GM10266 (cell line): ENCODE data around the gene RIPOR1.

Source experiments
- DNase-seq: peaks from one replicate; pipeline ENCODE4 v3.0.0; 2012; ENCODE audit errors: extremely low spot score
- TF ChIP-seq, protein P1 (sequence below): IDR thresholded peaks from 2 replicates; pipeline ENCODE4 v1.5.1; 2012; ENCODE audit warnings: mild to moderate bottlenecking, low read depth; ENCODE audit not compliant: control insufficient read depth, insufficient read depth; ENCODE audit errors: missing control alignments

The RIPOR1 gene

DNA sequence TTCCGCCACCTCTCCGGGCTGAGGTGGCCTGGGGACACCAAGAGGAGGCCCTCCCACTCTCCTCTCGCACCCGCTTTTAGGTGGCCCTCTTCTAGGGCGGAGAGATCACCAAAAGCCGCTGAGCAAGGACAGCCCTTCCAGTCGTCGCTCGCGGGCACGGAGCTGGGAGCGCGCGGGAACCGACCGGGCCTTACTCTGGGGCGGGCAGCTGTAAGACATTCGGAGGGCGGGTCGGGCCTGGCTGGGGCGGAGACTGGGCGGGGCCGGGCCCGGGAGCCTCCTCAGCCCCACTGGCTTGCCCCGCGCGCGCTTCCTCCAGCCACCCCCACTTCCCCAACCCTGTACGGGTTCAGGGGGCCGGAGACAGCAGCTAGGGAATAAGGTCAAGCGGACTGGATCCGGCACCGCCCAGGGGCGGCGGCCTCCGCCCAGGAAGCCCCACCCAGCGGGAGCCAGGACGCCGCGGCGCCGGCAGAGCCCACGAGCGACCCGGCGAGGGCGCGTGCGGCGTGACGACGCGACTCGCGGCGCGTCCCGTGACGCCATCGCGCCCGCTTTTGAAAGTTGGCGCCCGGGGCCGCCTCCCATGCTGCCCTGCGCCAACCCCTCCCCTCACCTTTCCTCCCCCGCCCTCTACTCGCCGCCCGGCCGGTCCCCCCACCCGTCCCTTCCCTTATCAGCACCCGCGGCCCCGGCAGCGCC is 33.3 kb downstream of the RIPOR1 start:
- TF ChIP-seq, protein P1, sequence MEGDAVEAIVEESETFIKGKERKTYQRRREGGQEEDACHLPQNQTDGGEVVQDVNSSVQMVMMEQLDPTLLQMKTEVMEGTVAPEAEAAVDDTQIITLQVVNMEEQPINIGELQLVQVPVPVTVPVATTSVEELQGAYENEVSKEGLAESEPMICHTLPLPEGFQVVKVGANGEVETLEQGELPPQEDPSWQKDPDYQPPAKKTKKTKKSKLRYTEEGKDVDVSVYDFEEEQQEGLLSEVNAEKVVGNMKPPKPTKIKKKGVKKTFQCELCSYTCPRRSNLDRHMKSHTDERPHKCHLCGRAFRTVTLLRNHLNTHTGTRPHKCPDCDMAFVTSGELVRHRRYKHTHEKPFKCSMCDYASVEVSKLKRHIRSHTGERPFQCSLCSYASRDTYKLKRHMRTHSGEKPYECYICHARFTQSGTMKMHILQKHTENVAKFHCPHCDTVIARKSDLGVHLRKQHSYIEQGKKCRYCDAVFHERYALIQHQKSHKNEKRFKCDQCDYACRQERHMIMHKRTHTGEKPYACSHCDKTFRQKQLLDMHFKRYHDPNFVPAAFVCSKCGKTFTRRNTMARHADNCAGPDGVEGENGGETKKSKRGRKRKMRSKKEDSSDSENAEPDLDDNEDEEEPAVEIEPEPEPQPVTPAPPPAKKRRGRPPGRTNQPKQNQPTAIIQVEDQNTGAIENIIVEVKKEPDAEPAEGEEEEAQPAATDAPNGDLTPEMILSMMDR, result no peak
- DNase-seq, result peak; percentile 98

DNA sequence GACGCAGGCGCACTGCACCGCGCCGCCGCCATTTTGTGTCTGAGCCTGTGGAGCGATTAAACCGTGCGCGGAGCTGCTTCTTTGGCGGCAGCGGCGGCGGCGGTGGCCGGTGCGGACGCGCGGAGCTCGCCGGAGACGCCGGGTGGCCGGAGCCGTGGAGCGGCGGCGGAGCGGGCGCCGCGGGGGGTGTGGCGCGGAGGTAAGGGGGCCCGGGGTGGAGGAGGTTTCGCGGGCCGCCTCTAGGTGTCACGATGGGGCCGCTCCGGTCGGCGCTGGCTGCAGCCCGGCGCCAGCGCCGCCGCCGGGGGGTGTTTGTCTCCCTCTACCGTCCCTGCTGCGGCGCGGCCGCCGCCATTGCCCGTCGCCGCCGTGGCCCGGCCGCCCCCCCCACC is 33.9 kb downstream of the RIPOR1 start, which contains the start of gene CTCF:
Gene CTCF (plus strand): TSS at position 1 of the 392 bp plus-strand sequence. CDS start 48,307 bp downstream, outside the sequence.
- peak; percentile 90 for DNase-seq

DNA sequence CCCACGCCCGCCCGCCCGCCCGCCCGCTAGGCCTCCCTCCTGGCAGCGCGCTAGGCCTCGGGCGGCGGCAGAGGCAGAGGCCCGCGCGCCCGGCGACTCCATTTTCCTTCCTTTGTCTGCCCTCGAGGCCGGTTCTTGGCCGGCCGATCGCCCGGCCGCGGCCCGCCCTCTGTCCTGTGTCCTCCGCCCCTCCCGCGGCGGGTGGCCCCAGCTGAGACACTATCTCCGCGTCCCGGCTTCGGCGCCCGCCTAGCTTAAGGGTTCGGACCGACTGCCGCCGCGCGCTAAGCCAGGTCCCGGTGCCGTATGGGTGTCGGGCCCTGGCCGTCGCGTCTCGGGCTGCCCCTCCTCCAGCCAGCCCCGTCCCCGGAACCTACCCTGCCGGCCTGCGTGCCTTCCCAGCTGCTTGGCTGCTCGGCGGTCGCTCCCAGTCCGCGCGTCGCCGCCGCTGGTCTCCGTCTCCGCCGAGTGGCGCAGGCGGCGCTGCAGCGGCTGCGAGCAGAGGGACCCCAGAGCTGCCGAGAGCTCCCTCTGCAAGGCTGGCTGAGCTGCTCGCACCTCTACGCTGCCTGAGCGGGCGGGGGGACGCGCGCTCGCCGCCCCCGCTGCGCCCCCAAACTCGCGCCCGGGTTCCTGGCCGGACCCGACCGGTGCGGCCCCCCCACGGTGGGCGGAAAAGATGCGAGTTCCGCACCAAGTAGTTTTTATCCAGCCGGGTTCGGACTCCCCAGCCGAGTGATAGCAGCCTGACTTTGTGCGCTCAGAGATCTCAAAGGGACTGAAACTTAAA is 34.5 kb downstream of the RIPOR1 start:
- TF ChIP-seq, protein P1, result peak; percentile 37
- peak; percentile 62 for DNase-seq

More for the DNA sequence above, 33.9 kb downstream of the RIPOR1 start, which contains the start of gene CTCF:
- TF ChIP-seq, protein P1, result peak; percentile 61

DNA sequence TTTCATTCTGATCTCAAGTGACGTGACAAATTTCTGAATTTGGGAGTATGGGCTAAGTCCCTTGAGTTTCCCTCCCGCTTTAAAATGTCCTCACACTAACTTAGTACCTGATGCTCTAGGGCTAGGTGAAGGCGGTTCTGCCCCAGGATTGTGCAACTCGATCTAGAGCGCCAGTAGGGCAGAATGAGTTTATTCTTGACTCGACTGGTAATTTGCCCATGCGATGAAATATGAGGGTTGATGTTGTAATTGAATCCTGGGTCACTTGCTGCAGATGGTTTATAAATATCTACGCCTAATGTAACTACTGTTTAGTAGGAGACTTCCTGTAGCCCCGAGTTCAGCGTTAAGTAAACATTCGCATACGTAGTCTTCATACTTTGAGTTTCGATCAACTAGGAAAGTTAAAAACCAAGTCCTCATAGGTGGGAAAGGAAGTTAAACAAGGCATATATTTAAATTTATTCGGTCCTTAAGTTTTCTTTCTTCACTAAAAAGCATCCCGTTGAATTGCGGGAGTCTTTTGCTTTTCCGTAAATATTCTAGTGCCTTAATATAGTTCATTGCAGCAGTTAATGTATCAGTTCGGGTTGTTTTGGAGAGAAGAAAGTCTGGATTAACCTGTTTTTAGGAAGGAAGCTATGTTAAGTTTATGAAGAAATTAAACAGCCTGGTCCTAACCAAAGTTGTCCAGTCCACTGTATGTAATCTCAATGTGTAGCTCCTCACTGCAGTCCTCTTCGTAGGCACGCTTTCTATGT is 35.3 kb downstream of the RIPOR1 start:
- TF ChIP-seq, protein P1, result no peak
- no peak for DNase-seq

DNA sequence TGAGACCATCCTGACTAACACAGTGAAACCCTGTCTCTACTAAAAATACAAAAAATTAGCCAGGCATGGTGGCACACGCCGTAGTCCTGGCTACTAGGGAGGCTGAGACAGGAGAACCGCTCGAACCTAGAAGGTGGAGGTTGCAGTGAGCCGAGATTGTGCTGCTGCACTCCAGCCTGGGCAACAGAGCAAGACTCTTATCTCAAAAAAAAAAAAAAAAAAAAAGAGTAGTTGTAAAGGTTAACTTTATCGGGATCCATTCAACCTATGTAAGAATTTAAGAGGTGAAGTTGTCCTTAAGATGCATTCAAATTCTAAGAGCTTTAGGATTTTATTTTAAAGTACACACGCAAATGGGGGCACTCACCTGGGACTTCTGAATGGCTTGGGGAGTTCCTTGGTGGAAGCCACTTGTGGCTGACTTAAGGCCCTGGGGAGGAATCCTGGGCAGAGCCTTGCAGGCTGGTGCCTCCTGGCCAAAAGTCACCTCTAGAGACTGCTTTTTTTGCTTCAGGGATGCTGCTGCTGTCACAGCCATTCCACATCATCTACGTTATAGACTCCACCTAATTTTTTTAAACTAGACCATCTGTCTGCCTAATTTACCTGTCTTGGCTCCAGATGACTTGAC is 37.0 kb downstream of the RIPOR1 start:
- TF ChIP-seq, protein P1, result no peak
- DNase-seq, result no peak

DNA sequence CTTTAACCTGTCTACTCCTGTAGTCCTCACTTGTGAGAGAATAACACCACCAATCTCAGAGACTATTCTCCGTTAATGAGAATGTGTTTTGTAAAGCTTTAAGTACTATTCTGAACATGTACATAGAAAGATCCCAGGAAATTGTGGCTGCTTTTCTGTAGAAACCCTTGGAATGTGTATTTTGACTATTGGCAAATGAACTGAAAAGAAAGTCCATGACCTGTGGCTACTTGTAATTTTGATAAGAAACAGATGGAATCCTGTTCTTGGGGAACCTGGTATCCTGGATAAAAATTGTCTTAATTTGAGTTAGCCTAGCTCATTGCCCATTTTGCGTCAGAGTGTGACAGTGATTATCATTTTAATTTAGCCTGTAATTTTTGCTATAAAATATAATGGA is 42.8 kb downstream of the RIPOR1 start:
- DNase-seq, result no peak
- TF ChIP-seq, protein P1, result no peak
